ENCODE measurements around the gene HDAC7. TPM values are rescaled to one million over a fixed set of nuclear protein-coding genes. Genes with fewer than 3 reads are reported as not detected.
A peak's percentile ranks its signal among the peaks of the same experiment; 100 is the strongest.

HDAC7 gene
- total RNA-seq, 1 experiment from 2014 or later: 36.2 TPM

DNA sequence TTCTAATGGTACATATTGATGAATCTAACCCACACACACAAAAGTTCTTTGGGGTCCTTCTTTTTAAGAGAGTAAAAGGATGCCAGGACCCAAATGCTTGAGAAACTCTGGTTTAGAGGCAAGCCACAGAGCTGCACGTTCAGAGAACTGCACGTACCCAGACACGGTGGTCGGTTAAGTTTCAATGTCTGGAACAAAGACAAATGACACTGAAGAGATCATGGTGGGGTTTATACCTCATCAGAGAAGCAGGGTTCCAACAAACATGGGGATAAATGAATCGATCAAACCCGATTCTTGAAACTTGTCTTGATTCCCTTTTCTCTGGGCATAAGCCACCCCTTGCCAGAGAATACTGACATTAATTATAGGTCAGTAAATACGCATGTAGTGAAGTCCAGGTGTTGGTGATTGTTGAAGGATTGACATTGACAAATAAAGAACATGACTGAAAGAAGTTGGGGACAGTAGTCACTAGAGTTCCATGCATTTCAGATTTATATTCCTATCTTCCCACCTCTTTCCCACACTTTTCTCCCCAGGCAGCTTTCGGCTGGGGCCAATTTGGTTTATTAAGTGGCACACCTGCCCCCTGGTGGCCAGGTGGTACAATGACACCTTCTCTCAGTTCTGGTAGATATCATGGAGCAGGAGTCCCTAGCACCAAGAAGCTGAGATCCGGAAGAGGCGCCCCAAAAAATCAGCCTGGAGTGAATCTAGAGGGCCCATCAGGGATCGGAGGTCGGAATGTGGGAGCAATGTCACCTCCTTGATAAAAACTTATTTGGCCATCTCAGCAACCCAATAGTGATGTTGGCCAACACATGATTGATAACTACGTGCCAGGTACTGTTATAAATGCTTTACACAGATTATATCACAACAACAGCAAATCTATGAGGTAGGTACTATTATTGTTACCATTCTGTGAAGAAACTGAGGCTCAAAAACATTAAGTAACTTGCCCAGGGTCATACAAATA lies 17.8 kb upstream of the HDAC7 start:
- Histone ChIP-seq H3K4me1 (ENCODE audit: low read length) (peaks cover 59% of the 10 kb centered on the region), H3K4me2 (ENCODE audit: low read depth, low read length, poor library complexity, severe bottlenecking) (peak overlapping the region; percentile 98), H3K4me3 (ENCODE audit: low read length) (peak overlapping the region; percentile 42)

GRCh38 chr12:47835831-47836155 lies 16.1 kb upstream of the HDAC7 start:
- peak overlapping the region; percentile 98 for H3K4me2 ChIP-seq (ENCODE audit: low read depth, low read length, poor library complexity, severe bottlenecking)
- no peaks in the 10 kb centered on the region for H4K20me1 ChIP-seq (ENCODE audit: insufficient read depth, low read depth, low read length)
- peak; percentile 68 for DNase-seq
- H3K9me3 ChIP-seq (ENCODE audit: low read length): no peaks in the 10 kb centered on the region
- peak overlapping the region; percentile 25; the same call in 1 of the 2 replicates for H3K4me3 ChIP-seq (ENCODE audit: low read length)
- H3K36me3 ChIP-seq (ENCODE audit: insufficient read depth, low read length): no peaks in the 10 kb centered on the region
- H3K27me3 ChIP-seq (ENCODE audit: low read length): no peaks in the 10 kb centered on the region
- peak overlapping the region; percentile 92 for H3K9ac ChIP-seq (ENCODE audit: low read length)
- no peak overlapping the region for H2AFZ ChIP-seq (ENCODE audit: low read length)
- H3K4me1 ChIP-seq (ENCODE audit: low read length): peaks cover 72% of the 10 kb centered on the region
- H3K27ac ChIP-seq (ENCODE audit: low read length): peak overlapping the region; percentile 99
- H3K79me2 ChIP-seq (ENCODE audit: low read length): no peaks in the 10 kb centered on the region
- H3K9me2 ChIP-seq (replicated peaks; ENCODE audit: insufficient read depth, low read length): no peaks in the 10 kb centered on the region

More for the DNA sequence above, 17.8 kb upstream of the HDAC7 start:
- H2AFZ ChIP-seq (ENCODE audit: low read length): peak overlapping the region; percentile 1; the same call in 1 of the 2 replicates
- H3K79me2 ChIP-seq (ENCODE audit: low read length): no peaks in the 10 kb centered on the region
- peak overlapping the region; percentile 59 for H3K9ac ChIP-seq (ENCODE audit: low read length)
- H3K27ac ChIP-seq (ENCODE audit: low read length): peak overlapping the region; percentile 99
- no peaks in the 10 kb centered on the region for H3K9me3 ChIP-seq (ENCODE audit: low read length)
- no peaks in the 10 kb centered on the region for H3K27me3 ChIP-seq (ENCODE audit: low read length)
- H4K20me1 ChIP-seq (ENCODE audit: insufficient read depth, low read depth, low read length): no peaks in the 10 kb centered on the region
- no peaks in the 10 kb centered on the region for H3K36me3 ChIP-seq (ENCODE audit: insufficient read depth, low read length)
- DNase-seq: peak; percentile 86
- H3K9me2 ChIP-seq (replicated peaks; ENCODE audit: insufficient read depth, low read length): no peaks in the 10 kb centered on the region

DNA sequence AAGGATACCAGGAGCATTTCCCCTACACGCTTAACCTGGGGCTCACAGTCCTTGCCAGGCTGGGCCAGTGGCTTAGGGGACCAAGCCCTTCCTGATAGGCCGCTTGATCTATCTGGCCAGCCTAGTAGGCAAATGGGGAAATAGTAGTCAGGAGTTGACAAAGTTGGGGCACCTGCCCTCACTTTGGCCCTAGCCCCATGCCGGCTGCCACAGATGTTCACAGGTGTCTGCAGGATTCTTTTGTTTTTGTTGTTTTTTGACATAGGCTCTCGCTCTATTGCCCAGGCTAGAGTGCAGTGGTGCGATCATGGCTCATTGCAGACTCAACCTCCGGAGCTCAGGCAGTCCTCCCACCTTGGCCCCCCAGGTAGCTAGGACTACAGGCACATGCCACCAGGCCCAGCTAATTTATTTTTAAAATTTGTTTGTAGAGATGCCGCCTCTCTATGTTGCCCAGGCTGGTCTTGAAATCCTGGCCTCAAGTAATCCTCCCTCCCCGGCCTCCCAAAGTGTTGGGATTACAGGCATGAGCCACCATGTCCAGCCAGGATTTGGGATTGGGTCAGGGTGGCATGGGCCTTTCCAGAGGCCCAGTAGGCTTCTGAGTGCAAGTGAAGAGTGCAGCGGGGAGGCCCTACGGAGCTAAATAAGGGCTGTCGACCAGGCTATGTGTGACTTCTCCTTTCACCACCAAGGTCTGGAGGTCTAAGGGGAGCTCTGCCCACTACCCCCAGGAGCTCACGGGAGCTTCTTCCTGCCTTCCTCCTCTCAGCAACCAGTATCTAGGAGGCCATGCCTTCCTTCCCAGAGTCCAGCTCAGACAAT lies 15.5 kb upstream of the HDAC7 start:
- DNase-seq: peak; percentile 81
- H3K79me2 ChIP-seq (ENCODE audit: low read length): no peaks in the 10 kb centered on the region
- H3K27me3 ChIP-seq (ENCODE audit: low read length): no peaks in the 10 kb centered on the region
- H3K27ac ChIP-seq (ENCODE audit: low read length): peak overlapping the region; percentile 99
- peaks cover 72% of the 10 kb centered on the region for H3K4me1 ChIP-seq (ENCODE audit: low read length)
- no peaks in the 10 kb centered on the region for H3K9me3 ChIP-seq (ENCODE audit: low read length)
- no peaks in the 10 kb centered on the region for H3K36me3 ChIP-seq (ENCODE audit: insufficient read depth, low read length)
- peak overlapping the region; percentile 98 for H3K4me2 ChIP-seq (ENCODE audit: low read depth, low read length, poor library complexity, severe bottlenecking)
- H2AFZ ChIP-seq (ENCODE audit: low read length): no peak overlapping the region
- H4K20me1 ChIP-seq (ENCODE audit: insufficient read depth, low read depth, low read length): no peaks in the 10 kb centered on the region
- H3K9ac ChIP-seq (ENCODE audit: low read length): peak overlapping the region; percentile 92
- peak overlapping the region; percentile 22; the same call in 1 of the 2 replicates for H3K4me3 ChIP-seq (ENCODE audit: low read length)
- no peaks in the 10 kb centered on the region for H3K9me2 ChIP-seq (replicated peaks; ENCODE audit: insufficient read depth, low read length)

- Histone ChIP-seq H3K9ac (ENCODE audit: low read length) (peak overlapping the region; percentile 92), H2AFZ (ENCODE audit: low read length) (no peak overlapping the region), H3K4me1 (ENCODE audit: low read length) (peaks cover 72% of the 10 kb centered on the region), H3K4me3 (ENCODE audit: low read length) (peak overlapping the region; percentile 72; the same call in 1 of the 2 replicates), H3K9me3 (ENCODE audit: low read length) (no peaks in the 10 kb centered on the region), H3K27me3 (ENCODE audit: low read length) (no peaks in the 10 kb centered on the region), H3K9me2 (replicated peaks; ENCODE audit: insufficient read depth, low read length) (no peaks in the 10 kb centered on the region), H3K36me3 (ENCODE audit: insufficient read depth, low read length) (no peaks in the 10 kb centered on the region), H3K4me2 (ENCODE audit: low read depth, low read length, poor library complexity, severe bottlenecking) (peak overlapping the region; percentile 98), H3K79me2 (ENCODE audit: low read length) (no peaks in the 10 kb centered on the region), H4K20me1 (ENCODE audit: insufficient read depth, low read depth, low read length) (no peaks in the 10 kb centered on the region), H3K27ac (ENCODE audit: low read length) (peak overlapping the region; percentile 99)
- DNase-seq: peak; percentile 59
Observed at GRCh38 chr12:47834199-47834903, 14.6 kb upstream of the HDAC7 start.

GRCh38 chr12:47833591-47834012 lies 13.9 kb upstream of the HDAC7 start:
- peak overlapping the region; percentile 98 for H3K4me2 ChIP-seq (ENCODE audit: low read depth, low read length, poor library complexity, severe bottlenecking)

DNA sequence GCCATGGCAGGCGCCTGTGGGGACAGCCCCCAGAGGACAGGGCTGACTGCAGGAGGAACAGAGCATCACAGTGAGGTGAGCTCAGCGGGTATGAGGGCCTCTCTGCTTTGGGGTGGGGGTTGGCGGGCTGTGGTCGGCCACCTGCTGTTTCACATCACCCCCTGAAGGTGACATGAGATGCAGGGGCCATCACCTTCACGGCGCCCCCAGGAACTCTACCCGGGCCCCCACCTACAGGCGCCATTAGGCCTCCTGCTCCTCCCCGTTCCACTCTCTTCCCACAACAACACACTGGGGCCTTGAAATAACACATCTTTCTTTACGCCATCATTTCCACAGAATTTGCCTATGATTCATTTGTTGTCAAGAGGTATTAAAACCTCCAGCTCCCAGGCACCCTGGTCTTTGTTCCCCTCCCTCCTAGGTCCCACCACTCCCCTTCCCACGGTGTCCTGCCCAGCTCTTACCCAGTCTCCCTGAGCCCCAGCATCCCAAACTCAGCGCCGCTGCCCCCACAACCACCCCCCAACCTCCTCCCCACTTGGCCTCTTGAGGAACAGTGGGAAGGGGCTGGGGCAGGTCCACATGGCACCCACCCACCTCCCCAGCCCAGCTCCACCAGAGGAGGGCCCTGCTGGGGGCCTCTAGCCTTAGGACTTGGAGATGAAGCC lies 12.7 kb upstream of the HDAC7 start:
- peak overlapping the region; percentile 98 for H3K4me2 ChIP-seq (ENCODE audit: low read depth, low read length, poor library complexity, severe bottlenecking)
- H2AFZ ChIP-seq (ENCODE audit: low read length): no peak overlapping the region
- no peaks in the 10 kb centered on the region for H3K9me3 ChIP-seq (ENCODE audit: low read length)
- H3K4me3 ChIP-seq (ENCODE audit: low read length): peak overlapping the region; percentile 72
- H3K27ac ChIP-seq (ENCODE audit: low read length): peak overlapping the region; percentile 99
- H3K9me2 ChIP-seq (replicated peaks; ENCODE audit: insufficient read depth, low read length): no peaks in the 10 kb centered on the region
- H3K36me3 ChIP-seq (ENCODE audit: insufficient read depth, low read length): no peaks in the 10 kb centered on the region
- H3K79me2 ChIP-seq (ENCODE audit: low read length): no peaks in the 10 kb centered on the region
- H3K27me3 ChIP-seq (ENCODE audit: low read length): no peaks in the 10 kb centered on the region
- peak; percentile 80 for DNase-seq
- no peaks in the 10 kb centered on the region for H4K20me1 ChIP-seq (ENCODE audit: insufficient read depth, low read depth, low read length)
- H3K9ac ChIP-seq (ENCODE audit: low read length): peak overlapping the region; percentile 92
- H3K4me1 ChIP-seq (ENCODE audit: low read length): peaks cover 76% of the 10 kb centered on the region

More at GRCh38 chr12:47833591-47834012, 13.9 kb upstream of the HDAC7 start:
- no peak for DNase-seq
- Histone ChIP-seq H3K4me1 (ENCODE audit: low read length) (peaks cover 79% of the 10 kb centered on the region), H3K36me3 (ENCODE audit: insufficient read depth, low read length) (no peaks in the 10 kb centered on the region), H3K27ac (ENCODE audit: low read length) (peak overlapping the region; percentile 99), H3K9ac (ENCODE audit: low read length) (peak overlapping the region; percentile 92), H4K20me1 (ENCODE audit: insufficient read depth, low read depth, low read length) (no peaks in the 10 kb centered on the region), H3K9me2 (replicated peaks; ENCODE audit: insufficient read depth, low read length) (no peaks in the 10 kb centered on the region), H3K4me3 (ENCODE audit: low read length) (peak overlapping the region; percentile 72; the same call in 1 of the 2 replicates), H2AFZ (ENCODE audit: low read length) (no peak overlapping the region), H3K9me3 (ENCODE audit: low read length) (no peaks in the 10 kb centered on the region), H3K79me2 (ENCODE audit: low read length) (no peaks in the 10 kb centered on the region), H3K27me3 (ENCODE audit: low read length) (no peaks in the 10 kb centered on the region)

- H3K4me2 ChIP-seq (ENCODE audit: low read depth, low read length, poor library complexity, severe bottlenecking): no peak overlapping the region
- peaks cover 48% of the 10 kb centered on the region for H3K4me1 ChIP-seq (ENCODE audit: low read length)
- H3K79me2 ChIP-seq (ENCODE audit: low read length): no peaks in the 10 kb centered on the region
- H3K9me3 ChIP-seq (ENCODE audit: low read length): no peaks in the 10 kb centered on the region
- no peak overlapping the region for H3K27ac ChIP-seq (ENCODE audit: low read length)
- no peak overlapping the region for H3K4me3 ChIP-seq (ENCODE audit: low read length)
- DNase-seq: no peak
- H3K36me3 ChIP-seq (ENCODE audit: insufficient read depth, low read length): no peaks in the 10 kb centered on the region
- H4K20me1 ChIP-seq (ENCODE audit: insufficient read depth, low read depth, low read length): no peaks in the 10 kb centered on the region
- H3K9me2 ChIP-seq (replicated peaks; ENCODE audit: insufficient read depth, low read length): no peaks in the 10 kb centered on the region
- H3K27me3 ChIP-seq (ENCODE audit: low read length): no peaks in the 10 kb centered on the region
- no peak overlapping the region for H3K9ac ChIP-seq (ENCODE audit: low read length)
- no peak overlapping the region for H2AFZ ChIP-seq (ENCODE audit: low read length)
Observed at GRCh38 chr12:47829584-47829983, 9.9 kb upstream of the HDAC7 start.

All from Karpas-422 (cell line).